Body of pancreas (tissue), 4 donors: ENCODE data around the gene CCDC102B. TPM values are rescaled to one million over a fixed set of nuclear protein-coding genes. Genes with fewer than 3 reads are reported as not detected.

Experiments
- ATAC-seq: fragments of 150-250 bp; one replicate; pipeline ENCODE4 v1.9.1; 2016
- DNase-seq, 4 donors: peaks; one replicate each; pipeline ENCODE4 v3.0.0-alpha.2; 2019
- H3K27ac ChIP-seq, 4 donors: fragments of 200-600 bp; sonication (generic); 1 replicate in 3 of 4; 2 replicates in 1 of 4; pipeline versions ENCODE4 v1.5.1 to v1.6.1; 2016 to 2019; ENCODE audit warnings: mild to moderate bottlenecking in 1 of 4, mixed read lengths in 1 of 4, moderate library complexity in 1 of 4
- H3K27me3 ChIP-seq, 2 donors: fragments of 200-600 bp; sonication (generic); one replicate each; pipeline ENCODE4 v1.6.0; 2016; ENCODE audit warnings: mild to moderate bottlenecking in 1 of 2
- H3K36me3 ChIP-seq, 2 donors: fragments of 200-600 bp; sonication (generic); replicated peaks in 1 of 2; 2 replicates each; pipeline ENCODE4 v1.5.1; 2016; ENCODE audit warnings: low read depth in 2 of 2; ENCODE audit not compliant: insufficient read depth in 1 of 2
- H3K4me1 ChIP-seq: fragments of 200-600 bp; sonication (generic); one replicate; pipeline ENCODE4 v1.6.0; 2016
- H3K4me3 ChIP-seq, 2 donors: fragments of 200-600 bp; sonication (generic); 1 replicate in 1 of 2; 2 replicates in 1 of 2; pipeline ENCODE4 v1.5.1; 2016 to 2019
- H3K9me3 ChIP-seq, 3 donors: fragments of 200-600 bp; sonication (generic); 1 replicate in 2 of 3; 2 replicates in 1 of 3; pipeline ENCODE4 v1.5.1; 2016
- CTCF ChIP-seq, 7 experiments: fragments of 450-650 bp in 4 of 7; fragments of 200-600 bp in 3 of 7; sonication (generic) in 3 of 7; IDR thresholded peaks; one replicate each; pipeline ENCODE4 v1.5.1; 2016 to 2019; ENCODE audit warnings: antibody characterized with exemption in 7 of 7
- POLR2A ChIP-seq, 3 donors: fragments of 450-650 bp; IDR thresholded peaks; one replicate each; pipeline ENCODE4 v1.6.1; 2016; ENCODE audit warnings: antibody characterized with exemption in 3 of 3, mild to moderate bottlenecking in 2 of 3
- WGBS, 2 donors: methylation state at CpG; one replicate each; pipeline ENCODE4 v1.1.5; 2017; 5-methylcytosine and 5-hydroxymethylcytosine counted together
- intact Hi-C: fragments of 100-400 bp; cut with DNase I; formaldehyde crosslinking; loops from one replicate; pipeline ENCODE4 v1.15.1; 2023
- total RNA-seq, 2 donors: library from RNA; depleted of rRNA; stranded (reverse); fragments of >200 nt; gene quantifications; one replicate each; pipeline ENCODE4 v1.1.0, GENCODE V29; 2016

The CCDC102B gene
- total RNA-seq, 2 donors from 2014 or later, result 4.9 to 6.3 TPM

- ATAC-seq (no peak), DNase-seq (no peak)
- no peaks in the 10 kb centered on the region for H3K36me3 ChIP-seq
- no peak overlapping the region for H3K27ac ChIP-seq
- H3K4me1 ChIP-seq, result no peaks in the 10 kb centered on the region
- intact Hi-C loops, result no loop called here
- no peaks in the 10 kb centered on the region for H3K27me3 ChIP-seq
- WGBS, 2 donors, result 22 to 24% methylated on average over 1 of the region's 1 CpG
- no peak overlapping the region for H3K4me3 ChIP-seq
- no peak for TF ChIP-seq CTCF (IDR thresholded peaks at IDR 0.05)
- TF ChIP-seq POLR2A (IDR thresholded peaks at IDR 0.05), result no peak
- no peaks in the 10 kb centered on the region for H3K9me3 ChIP-seq
Observed at GRCh38 chr18:68944330-68944729, 146.4 kb downstream of the CCDC102B start.

GRCh38 chr18:68944826-68945225 lies 146.9 kb downstream of the CCDC102B start:
- WGBS, 2 donors, result 54 to 59% methylated on average over 1 of the region's 1 CpG
- TF ChIP-seq CTCF (IDR thresholded peaks at IDR 0.05), result no peak
- TF ChIP-seq POLR2A (IDR thresholded peaks at IDR 0.05), result no peak
- H3K36me3 ChIP-seq, result no peaks in the 10 kb centered on the region
- H3K27ac ChIP-seq, result no peak overlapping the region
- no peaks in the 10 kb centered on the region for H3K4me1 ChIP-seq
- ATAC-seq, result no peak
- intact Hi-C loops, result no loop called here
- H3K4me3 ChIP-seq, result no peak overlapping the region
- no peaks in the 10 kb centered on the region for H3K27me3 ChIP-seq
- DNase-seq, result no peak
- no peaks in the 10 kb centered on the region for H3K9me3 ChIP-seq

- intact Hi-C loops, result no loop called here
- 57 to 70% methylated on average over 4 of the region's 4 CpGs for WGBS, 2 donors
- no peak overlapping the region for H3K4me3 ChIP-seq
- no peak for DNase-seq
- H3K27ac ChIP-seq, result no peak overlapping the region
- TF ChIP-seq CTCF (IDR thresholded peaks at IDR 0.05) (no peak), POLR2A (IDR thresholded peaks at IDR 0.05) (no peak)
- no peaks in the 10 kb centered on the region for H3K9me3 ChIP-seq
- H3K36me3 ChIP-seq, result no peaks in the 10 kb centered on the region
- no peak for ATAC-seq
- H3K27me3 ChIP-seq, result no peaks in the 10 kb centered on the region
- H3K4me1 ChIP-seq, result no peaks in the 10 kb centered on the region
Observed at GRCh38 chr18:68948622-68949021, 150.7 kb downstream of the CCDC102B start.

- H3K27me3 ChIP-seq, result no peaks in the 10 kb centered on the region
- H3K4me1 ChIP-seq, result no peaks in the 10 kb centered on the region
- no peak overlapping the region for H3K27ac ChIP-seq
- DNase-seq (no peak), ATAC-seq (no peak)
- H3K36me3 ChIP-seq, result no peaks in the 10 kb centered on the region
- H3K4me3 ChIP-seq, result no peak overlapping the region
- TF ChIP-seq POLR2A (IDR thresholded peaks at IDR 0.05), result no peak
- TF ChIP-seq CTCF (IDR thresholded peaks at IDR 0.05), result no peak
- 51 to 54% methylated on average over 2 of the region's 2 CpGs for WGBS, 2 donors
- intact Hi-C loops, result no loop called here
- H3K9me3 ChIP-seq, result no peaks in the 10 kb centered on the region
Observed at GRCh38 chr18:68954738-68955137, 156.9 kb downstream of the CCDC102B start.

DNA sequence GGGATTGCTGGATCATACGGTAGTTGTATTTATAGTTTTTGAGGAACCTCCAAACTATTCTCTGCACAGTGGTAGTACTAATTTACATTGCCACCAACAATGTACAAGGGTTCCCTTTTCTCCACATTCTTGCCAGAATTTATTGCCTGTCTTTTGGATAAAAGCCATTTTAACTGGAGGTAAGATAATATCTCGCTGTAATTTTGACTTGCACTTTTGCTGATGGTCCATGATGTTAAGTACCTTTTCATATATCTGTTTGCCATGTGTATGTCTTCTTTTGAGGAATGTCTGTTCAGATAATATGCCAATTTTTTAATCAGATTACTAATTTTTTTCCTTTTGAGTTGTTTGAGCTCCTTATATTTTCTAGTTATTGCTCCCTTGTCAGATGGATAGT lies 158.8 kb downstream of the CCDC102B start:
- no peak for ATAC-seq
- Histone ChIP-seq H3K4me1 (no peaks in the 10 kb centered on the region), H3K4me3 (no peak overlapping the region), H3K9me3 (no peaks in the 10 kb centered on the region), H3K27me3 (no peaks in the 10 kb centered on the region), H3K27ac (no peak overlapping the region), H3K36me3 (no peaks in the 10 kb centered on the region)
- intact Hi-C loops, result no loop called here
- no peak for TF ChIP-seq POLR2A (IDR thresholded peaks at IDR 0.05)
- no peak for TF ChIP-seq CTCF (IDR thresholded peaks at IDR 0.05)
- DNase-seq, result no peak
- whole genome bisulfite sequencing, 2 donors, result 46 to 85% methylated on average over 2 of the region's 2 CpGs
